ENCODE results near the gene GRWD1.

DNA sequence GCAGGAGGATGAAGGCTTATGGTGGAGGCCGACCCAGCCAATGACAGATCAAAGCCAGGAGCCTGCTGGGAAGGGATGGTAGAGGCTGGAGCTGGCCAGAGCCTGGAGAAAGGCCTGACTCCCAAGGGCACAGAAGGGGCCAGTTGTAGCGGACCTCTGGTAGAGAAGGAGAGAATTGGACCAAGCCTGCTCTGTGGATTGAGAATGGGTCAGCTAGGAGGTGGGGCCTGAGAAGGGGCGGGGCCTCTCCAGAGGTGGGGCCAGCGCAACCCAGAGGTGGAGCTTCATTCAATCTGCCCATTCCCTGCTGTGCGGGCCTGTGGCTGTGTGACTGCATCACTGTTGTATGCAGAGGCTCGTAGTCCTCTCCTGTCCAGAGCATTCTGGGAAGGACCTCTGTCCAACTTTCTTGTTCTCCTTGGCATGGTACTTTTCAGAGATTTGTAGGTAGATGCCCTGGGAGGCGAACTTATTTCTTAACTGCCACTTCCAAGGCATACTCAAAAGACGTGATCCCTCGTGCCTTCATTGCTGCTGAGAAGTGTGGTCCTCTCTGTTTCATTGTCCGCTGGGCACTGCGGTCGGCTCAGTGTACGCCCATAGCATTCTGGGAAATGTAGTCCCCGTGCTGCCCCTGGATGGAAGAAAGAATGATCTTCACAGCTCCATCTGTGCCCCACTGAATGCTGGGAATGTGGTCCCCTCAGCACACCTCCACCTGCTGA is 45.6 kb upstream of the GRWD1 start:
- TF ChIP-seq, protein P1, sequence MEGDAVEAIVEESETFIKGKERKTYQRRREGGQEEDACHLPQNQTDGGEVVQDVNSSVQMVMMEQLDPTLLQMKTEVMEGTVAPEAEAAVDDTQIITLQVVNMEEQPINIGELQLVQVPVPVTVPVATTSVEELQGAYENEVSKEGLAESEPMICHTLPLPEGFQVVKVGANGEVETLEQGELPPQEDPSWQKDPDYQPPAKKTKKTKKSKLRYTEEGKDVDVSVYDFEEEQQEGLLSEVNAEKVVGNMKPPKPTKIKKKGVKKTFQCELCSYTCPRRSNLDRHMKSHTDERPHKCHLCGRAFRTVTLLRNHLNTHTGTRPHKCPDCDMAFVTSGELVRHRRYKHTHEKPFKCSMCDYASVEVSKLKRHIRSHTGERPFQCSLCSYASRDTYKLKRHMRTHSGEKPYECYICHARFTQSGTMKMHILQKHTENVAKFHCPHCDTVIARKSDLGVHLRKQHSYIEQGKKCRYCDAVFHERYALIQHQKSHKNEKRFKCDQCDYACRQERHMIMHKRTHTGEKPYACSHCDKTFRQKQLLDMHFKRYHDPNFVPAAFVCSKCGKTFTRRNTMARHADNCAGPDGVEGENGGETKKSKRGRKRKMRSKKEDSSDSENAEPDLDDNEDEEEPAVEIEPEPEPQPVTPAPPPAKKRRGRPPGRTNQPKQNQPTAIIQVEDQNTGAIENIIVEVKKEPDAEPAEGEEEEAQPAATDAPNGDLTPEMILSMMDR (IDR thresholded peaks at IDR 0.05): no peak
- TF ChIP-seq POLR2A (IDR thresholded peaks at IDR 0.05): no peak
